AG04449 (cell line): Measurements from ENCODE around the gene LAYN.

Experiments used
- CTCF ChIA-PET: fragments of 350-600 bp; formaldehyde crosslinking; extraction: SDS; loops from one replicate; lab custom pipeline; 2021; ENCODE audit warnings: antibody characterized with exemption; lab: Yijun Ruan, JAX
- POLR2A ChIA-PET: fragments of 400-600, 350-600 bp; formaldehyde crosslinking; extraction: SDS; loops from one replicate; lab custom pipeline; 2020; ENCODE audit warnings: antibody characterized with exemption, inconsistent platforms; lab: Yijun Ruan, JAX
- DNase-seq: peaks from one replicate; pipeline ENCODE4 v3.0.0-alpha.2; 2010; ENCODE audit warnings: low read depth, low spot score
- H3K4me3 ChIP-seq: 2 replicates; pipeline ENCODE4 v1.5.1; 2011; ENCODE audit warnings: low read depth, mild to moderate bottlenecking, control low read depth, low read length
- TF ChIP-seq, protein P1 (sequence below): IDR thresholded peaks from one replicate; pipeline ENCODE4 v1.5.1; 2011; ENCODE audit warnings: mild to moderate bottlenecking, moderate library complexity, low read length, control low read depth, inconsistent platforms; ENCODE audit not compliant: insufficient read depth; ENCODE audit errors: missing control alignments

LAYN gene

DNA sequence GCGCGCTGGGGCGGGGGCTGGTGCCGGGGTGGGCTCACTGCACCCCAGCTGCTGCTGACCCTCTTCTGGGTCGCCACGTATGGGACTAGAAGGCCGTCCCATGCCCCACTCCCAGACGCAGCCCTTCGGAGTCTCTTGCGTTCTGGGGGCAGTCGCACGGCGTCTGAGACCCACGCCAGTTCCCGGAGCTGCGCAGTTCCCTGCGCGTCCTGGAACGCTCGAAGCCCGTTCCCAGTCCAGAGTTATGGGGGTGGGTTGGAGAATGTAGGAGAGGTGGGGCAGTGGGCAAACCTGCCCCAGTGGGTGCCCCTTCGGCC is 375 bp downstream of the LAYN start:
- ChIA-PET CTCF (interaction anchor here (1.1 to 1.5 kb wide), 4 partner anchors 9 to 64 kb away, joined by 3 to 7 read pairs (median 3); no protein-coding TSS in a partner anchor), POLR2A (interaction anchor here (2.3 to 2.4 kb wide), 2 partner anchors 9 to 17 kb away, joined by 7 to 8 read pairs; no protein-coding TSS in a partner anchor)
- TF ChIP-seq, protein P1, sequence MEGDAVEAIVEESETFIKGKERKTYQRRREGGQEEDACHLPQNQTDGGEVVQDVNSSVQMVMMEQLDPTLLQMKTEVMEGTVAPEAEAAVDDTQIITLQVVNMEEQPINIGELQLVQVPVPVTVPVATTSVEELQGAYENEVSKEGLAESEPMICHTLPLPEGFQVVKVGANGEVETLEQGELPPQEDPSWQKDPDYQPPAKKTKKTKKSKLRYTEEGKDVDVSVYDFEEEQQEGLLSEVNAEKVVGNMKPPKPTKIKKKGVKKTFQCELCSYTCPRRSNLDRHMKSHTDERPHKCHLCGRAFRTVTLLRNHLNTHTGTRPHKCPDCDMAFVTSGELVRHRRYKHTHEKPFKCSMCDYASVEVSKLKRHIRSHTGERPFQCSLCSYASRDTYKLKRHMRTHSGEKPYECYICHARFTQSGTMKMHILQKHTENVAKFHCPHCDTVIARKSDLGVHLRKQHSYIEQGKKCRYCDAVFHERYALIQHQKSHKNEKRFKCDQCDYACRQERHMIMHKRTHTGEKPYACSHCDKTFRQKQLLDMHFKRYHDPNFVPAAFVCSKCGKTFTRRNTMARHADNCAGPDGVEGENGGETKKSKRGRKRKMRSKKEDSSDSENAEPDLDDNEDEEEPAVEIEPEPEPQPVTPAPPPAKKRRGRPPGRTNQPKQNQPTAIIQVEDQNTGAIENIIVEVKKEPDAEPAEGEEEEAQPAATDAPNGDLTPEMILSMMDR, result no peak
- no peak for DNase-seq
- peak overlapping the region; percentile 82 for H3K4me3 ChIP-seq

DNA sequence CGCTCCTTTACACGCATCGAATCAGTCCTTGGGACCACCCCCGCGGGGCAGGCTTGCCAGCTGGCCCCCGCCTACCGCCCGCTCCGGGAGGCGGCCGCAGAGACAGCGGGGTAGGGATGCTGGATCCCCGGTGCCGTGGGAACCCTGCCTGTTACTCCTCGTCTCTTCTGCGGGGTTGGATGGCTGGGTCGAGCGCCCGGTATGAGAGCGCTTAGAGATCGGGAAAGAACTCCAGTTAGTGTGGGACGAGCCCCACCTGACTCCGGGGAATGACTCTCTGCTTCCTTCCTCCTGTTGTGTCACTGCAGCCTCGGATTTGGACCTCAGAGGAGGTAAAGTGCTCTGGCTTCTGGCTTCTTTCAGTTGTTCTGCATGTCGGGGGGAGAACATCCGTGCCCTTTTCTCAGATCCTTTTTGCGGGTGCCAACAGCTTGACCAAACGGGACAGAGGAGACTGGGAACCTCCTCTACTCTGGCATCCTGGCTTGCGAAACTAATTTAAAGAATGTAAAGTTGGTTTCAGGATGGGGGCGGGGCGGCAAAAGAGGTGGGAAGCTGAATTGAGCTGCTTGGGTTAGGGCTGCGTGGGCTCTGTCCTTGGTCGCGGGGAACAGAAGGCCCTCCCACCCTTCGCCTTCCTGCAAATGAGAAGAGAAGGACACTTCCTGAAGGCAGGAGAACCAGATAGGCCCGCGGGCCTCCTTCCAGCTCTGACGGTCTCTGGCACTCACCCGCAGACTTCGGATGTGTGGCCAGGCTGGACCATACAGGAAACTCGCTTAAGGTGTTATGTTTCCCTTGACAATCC is 938 bp downstream of the LAYN start:
- peak overlapping the region; percentile 82 for H3K4me3 ChIP-seq
- ChIA-PET POLR2A (interaction anchor here (0.9 to 2.4 kb wide), 3 partner anchors 10 to 16 kb away, joined by 6 to 8 read pairs (median 7); no protein-coding TSS in a partner anchor), CTCF (interaction anchor here (1.1 to 2.2 kb wide), 10 partner anchors 9 to 236 kb away, joined by 3 to 13 read pairs (median 3); no protein-coding TSS in a partner anchor)
- DNase-seq, result peak; percentile 77
- TF ChIP-seq, protein P1, result no peak

DNA sequence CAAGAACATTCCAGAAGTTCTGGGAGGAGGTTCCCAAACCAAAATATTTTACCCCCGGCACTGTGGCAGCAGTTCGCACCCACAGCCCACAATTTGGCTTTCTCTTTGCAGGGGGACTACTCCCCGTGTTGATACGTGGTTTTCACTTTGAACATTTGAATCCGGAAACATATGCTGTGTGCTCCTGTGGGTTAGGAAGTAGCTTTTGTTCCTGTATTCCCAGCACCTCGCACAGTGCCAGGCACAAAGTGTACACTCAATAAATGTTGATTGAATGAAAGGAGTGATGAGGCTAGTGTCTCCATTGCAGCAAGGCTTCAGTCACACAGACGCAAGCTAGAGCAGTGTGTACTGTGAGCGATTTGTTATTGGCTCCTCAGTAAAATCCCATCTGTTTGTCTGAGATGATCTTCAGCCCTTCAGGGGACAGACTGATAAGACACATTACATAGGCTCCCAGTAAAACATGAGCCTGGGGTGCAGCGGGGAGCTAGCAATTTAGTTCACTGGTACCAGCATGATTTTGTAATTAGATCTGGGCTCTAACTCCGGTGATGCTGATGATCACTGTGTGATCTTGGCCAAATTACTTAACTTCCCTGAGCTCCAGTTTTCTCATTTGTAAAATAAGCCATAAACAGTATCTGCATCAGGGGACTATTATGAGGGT is 2.2 kb downstream of the LAYN start:
- TF ChIP-seq, protein P1, result no peak

DNA sequence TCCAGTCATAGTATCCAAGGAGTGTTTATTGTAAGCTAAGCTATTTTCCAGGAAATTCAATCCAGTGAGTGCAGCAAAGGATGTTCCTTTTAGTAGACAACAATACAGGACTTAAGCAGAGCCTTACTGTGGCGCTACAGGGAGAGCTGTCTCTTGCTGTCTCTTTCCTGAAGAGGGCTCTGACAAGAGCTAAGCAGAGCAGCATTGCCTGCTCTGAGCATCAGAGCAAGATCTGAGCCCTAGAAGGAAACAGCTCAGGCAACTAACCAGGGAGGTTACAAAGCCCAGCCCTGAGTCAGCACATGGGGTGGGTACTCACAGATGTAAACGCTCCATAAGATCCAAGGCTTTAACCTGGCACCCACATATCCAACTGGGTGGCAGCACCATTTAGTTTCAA is 8.0 kb downstream of the LAYN start:
- TF ChIP-seq, protein P1, result no peak
- ChIA-PET POLR2A (no interaction called here), CTCF (interaction anchor here (0.6 kb wide), 1 partner anchor 240 kb away, joined by 3 read pairs; no protein-coding TSS in a partner anchor)
- DNase-seq, result no peak
- no peak overlapping the region for H3K4me3 ChIP-seq

More for the DNA sequence above, 2.2 kb downstream of the LAYN start:
- DNase-seq, result no peak
- ChIA-PET POLR2A (interaction anchor here (0.9 to 2.4 kb wide), 2 partner anchors 13 to 15 kb away, joined by 4 to 7 read pairs; no protein-coding TSS in a partner anchor), CTCF (interaction anchor here (0.6 to 2.2 kb wide), 8 partner anchors 12 to 261 kb away, joined by 3 to 13 read pairs (median 3); no protein-coding TSS in a partner anchor)
- H3K4me3 ChIP-seq, result peak overlapping the region; percentile 82

DNA sequence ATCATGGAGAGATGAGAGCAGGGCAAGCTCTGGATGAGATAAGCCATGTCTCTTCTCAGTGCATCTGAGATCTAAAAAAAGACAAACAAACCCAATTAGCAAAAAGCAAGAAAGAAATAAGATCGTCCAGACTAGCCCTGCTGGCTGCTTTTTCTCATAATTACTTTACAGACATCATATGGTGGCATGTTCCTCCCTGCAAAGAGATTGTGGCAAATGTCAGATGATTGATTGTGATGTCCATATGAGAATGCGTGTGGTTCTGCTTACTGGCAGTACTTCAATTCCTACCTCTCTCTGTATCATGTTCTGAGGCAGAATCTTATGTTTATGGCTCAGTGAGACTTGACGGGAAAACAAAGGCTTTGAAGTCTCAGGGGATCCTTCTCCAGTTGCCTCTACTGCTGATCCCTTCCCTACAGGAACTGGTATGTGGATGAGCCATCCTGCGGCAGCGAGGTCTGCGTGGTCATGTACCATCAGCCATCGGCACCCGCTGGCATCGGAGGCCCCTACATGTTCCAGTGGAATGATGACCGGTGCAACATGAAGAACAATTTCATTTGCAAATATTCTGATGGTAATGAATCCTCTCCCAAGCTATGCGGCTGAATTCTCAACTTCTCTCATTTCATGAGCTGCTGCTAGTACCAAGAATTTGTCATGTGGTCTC is 8.8 kb downstream of the LAYN start:
- TF ChIP-seq, protein P1, result no peak
- H3K4me3 ChIP-seq, result no peak overlapping the region
- ChIA-PET POLR2A (no interaction called here), CTCF (no interaction called here)
- peak; percentile 31 for DNase-seq
